ENCODE data around the gene CENPC. TPM values are rescaled to one million over a fixed set of nuclear protein-coding genes. Genes with fewer than 3 reads are reported as not detected.
"Not testable (repeated sequence)": the region's sequence is repeated elsewhere in the genome, so short reads cannot be mapped to it uniquely, and the experiment has no call there.

The CENPC gene
- total RNA-seq, 1 donor from 2014 or later: 28.2 TPM

DNA sequence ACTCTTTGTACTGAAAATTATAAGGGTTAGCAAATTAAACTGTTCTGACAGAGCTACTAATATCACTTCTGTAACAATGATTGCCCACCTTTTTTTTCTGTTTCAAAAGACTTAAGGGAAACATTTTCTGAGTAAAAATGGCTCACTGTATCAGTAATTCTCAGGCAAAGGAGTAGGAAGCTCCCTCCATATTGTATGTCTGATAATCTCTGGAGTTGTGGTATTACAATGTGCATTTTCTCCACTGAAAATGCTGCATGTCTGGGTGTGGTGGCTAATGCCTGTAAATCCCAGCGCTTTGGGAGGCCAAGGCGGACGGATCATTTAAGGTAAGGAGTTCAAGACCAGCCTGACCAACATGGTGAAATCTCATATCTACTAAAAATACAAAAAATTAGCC is 8.8 kb upstream of the CENPC start:
- Histone ChIP-seq H3K9me3 (ENCODE audit: control insufficient read depth in 3 of 3, low read length in 3 of 3) (no peaks in the 10 kb centered on the region), H3K27ac (ENCODE audit: low read depth, low read length) (no peak overlapping the region), H3K27me3 (ENCODE audit: control insufficient read depth in 3 of 3, insufficient read depth in 3 of 3, low read length in 3 of 3) (no peaks in the 10 kb centered on the region), H3K4me1 (ENCODE audit: control insufficient read depth in 3 of 3, insufficient read depth in 3 of 3, low read length in 3 of 3) (no peaks in the 10 kb centered on the region), H3K4me3 (ENCODE audit: low read length in 3 of 3) (no peak overlapping the region), H3K9ac (ENCODE audit: low read depth in 1 of 3, low read length in 3 of 3) (no peak overlapping the region), H3K36me3 (ENCODE audit: control insufficient read depth in 3 of 3, insufficient read depth in 3 of 3, low read length in 3 of 3) (no peaks in the 10 kb centered on the region)

DNA sequence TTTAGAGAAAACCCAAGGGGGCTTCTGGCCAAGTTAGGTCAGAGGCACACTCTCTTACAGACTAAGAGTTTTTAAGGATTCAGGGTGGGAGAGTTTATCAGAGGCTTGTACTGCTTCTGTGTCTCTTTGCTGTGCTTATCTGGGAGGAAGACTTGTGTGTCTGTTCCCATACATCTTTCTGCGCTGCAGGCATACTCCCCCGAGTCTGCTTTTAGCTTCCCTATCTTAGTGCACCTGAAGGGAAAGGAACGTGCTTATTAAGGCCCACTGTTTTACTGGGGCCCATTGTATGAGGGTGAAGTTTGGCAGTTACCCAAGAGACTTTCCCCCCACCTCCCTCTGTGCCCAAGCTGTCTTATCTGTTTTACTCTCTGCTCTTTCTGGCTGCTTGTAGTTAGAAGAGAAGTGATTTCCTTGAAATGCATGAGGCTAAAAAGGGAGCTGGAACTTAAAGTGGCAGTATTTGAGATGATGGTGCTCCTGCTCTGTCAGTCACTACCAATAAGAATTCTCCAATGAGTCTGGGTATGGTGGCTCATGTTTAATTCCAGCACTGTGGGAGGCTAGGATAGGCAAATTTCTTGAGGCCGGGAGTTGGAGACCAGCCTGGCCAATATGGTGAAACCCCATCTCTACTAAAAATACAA is 7.0 kb upstream of the CENPC start:
- H3K4me3 ChIP-seq (ENCODE audit: low read length in 3 of 3); H3K27ac ChIP-seq (ENCODE audit: low read depth, low read length); H3K4me1 ChIP-seq (ENCODE audit: control insufficient read depth in 3 of 3, insufficient read depth in 3 of 3, low read length in 3 of 3); H3K27me3 ChIP-seq (ENCODE audit: control insufficient read depth in 3 of 3, insufficient read depth in 3 of 3, low read length in 3 of 3); H3K9me3 ChIP-seq (ENCODE audit: control insufficient read depth in 3 of 3, low read length in 3 of 3); H3K9ac ChIP-seq (ENCODE audit: low read depth in 1 of 3, low read length in 3 of 3); H3K36me3 ChIP-seq (ENCODE audit: control insufficient read depth in 3 of 3, insufficient read depth in 3 of 3, low read length in 3 of 3): not testable (repeated sequence)

DNA sequence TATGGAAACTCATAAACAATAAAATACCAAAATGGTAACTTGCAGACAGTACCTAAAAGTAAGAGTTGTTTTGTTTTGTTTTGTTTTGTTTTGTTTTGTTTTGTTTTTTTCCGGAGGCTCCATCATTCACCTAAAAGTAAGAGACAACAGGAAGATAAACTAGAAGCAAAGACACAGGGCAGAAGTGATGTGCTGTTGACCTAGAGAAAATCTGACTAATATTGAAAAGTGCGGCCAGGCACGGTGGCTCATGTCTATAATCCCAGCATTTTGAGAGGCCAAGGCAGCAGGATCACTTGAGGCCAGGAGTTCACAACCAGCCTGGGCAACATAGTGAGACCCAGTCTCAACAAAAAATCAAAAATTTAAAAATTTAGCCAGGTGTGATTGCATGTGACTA is 5.6 kb upstream of the CENPC start:
- Histone ChIP-seq H3K27me3 (ENCODE audit: control insufficient read depth in 3 of 3, insufficient read depth in 3 of 3, low read length in 3 of 3) (no peaks in the 10 kb centered on the region), H3K9me3 (ENCODE audit: control insufficient read depth in 3 of 3, low read length in 3 of 3) (no peaks in the 10 kb centered on the region), H3K4me3 (ENCODE audit: low read length in 3 of 3) (no peak overlapping the region), H3K27ac (ENCODE audit: low read depth, low read length) (no peak overlapping the region), H3K36me3 (ENCODE audit: control insufficient read depth in 3 of 3, insufficient read depth in 3 of 3, low read length in 3 of 3) (no peaks in the 10 kb centered on the region), H3K9ac (ENCODE audit: low read depth in 1 of 3, low read length in 3 of 3) (no peak overlapping the region), H3K4me1 (ENCODE audit: control insufficient read depth in 3 of 3, insufficient read depth in 3 of 3, low read length in 3 of 3) (no peaks in the 10 kb centered on the region)

DNA sequence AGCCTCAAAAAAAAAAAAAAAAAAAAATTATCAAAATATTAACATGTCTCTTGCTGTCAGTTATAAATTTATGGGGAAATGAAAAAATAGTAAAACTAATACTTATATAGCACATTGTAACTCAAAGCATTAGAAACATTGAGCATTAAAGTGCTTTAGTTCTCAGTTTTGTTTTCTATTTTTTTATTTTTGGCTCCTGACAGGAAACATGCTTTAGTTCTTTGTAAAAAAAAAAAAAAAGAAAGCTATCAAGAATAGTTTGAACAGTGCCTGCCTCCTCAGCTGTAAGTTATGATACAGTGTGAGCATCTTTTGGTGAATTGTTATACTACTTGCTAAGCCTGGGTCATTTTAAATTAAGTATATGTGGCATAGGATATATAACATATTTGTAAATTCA is 5.1 kb upstream of the CENPC start:
- Histone ChIP-seq H3K27ac (ENCODE audit: low read depth, low read length) (no peak overlapping the region), H3K4me3 (ENCODE audit: low read length in 3 of 3) (no peak overlapping the region), H3K4me1 (ENCODE audit: control insufficient read depth in 3 of 3, insufficient read depth in 3 of 3, low read length in 3 of 3) (no peaks in the 10 kb centered on the region), H3K9ac (ENCODE audit: low read depth in 1 of 3, low read length in 3 of 3) (no peak overlapping the region), H3K9me3 (ENCODE audit: control insufficient read depth in 3 of 3, low read length in 3 of 3) (no peaks in the 10 kb centered on the region), H3K27me3 (ENCODE audit: control insufficient read depth in 3 of 3, insufficient read depth in 3 of 3, low read length in 3 of 3) (no peaks in the 10 kb centered on the region), H3K36me3 (ENCODE audit: control insufficient read depth in 3 of 3, insufficient read depth in 3 of 3, low read length in 3 of 3) (no peaks in the 10 kb centered on the region)

DNA sequence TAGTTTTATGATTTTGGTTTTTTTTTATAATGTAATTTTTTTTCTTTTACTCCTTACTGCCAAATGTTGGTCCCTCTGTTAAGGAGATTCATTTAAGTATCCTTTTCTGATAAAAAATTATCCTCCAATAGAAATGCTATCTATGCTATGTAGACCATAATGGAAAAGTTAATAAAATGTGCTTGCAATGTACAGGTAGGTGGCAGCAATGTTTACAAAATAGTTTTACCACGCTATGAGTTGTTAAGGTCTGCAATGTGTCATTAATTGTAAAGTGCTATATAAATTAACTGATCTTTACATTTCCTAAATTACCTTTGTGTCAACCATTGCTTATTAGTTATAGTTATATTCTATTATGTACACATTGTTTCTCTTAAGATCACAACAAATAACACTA is 3.8 kb upstream of the CENPC start:
- Histone ChIP-seq H3K9me3 (ENCODE audit: control insufficient read depth in 3 of 3, low read length in 3 of 3) (no peaks in the 10 kb centered on the region), H3K4me1 (ENCODE audit: control insufficient read depth in 3 of 3, insufficient read depth in 3 of 3, low read length in 3 of 3) (peaks cover 0 to 6% (median 5%) of the 10 kb centered on the region in 3 donors), H3K27me3 (ENCODE audit: control insufficient read depth in 3 of 3, insufficient read depth in 3 of 3, low read length in 3 of 3) (no peaks in the 10 kb centered on the region), H3K4me3 (ENCODE audit: low read length in 3 of 3) (no peak overlapping the region), H3K27ac (ENCODE audit: low read depth, low read length) (no peak overlapping the region), H3K36me3 (ENCODE audit: control insufficient read depth in 3 of 3, insufficient read depth in 3 of 3, low read length in 3 of 3) (no peaks in the 10 kb centered on the region), H3K9ac (ENCODE audit: low read depth in 1 of 3, low read length in 3 of 3) (no peak overlapping the region)

DNA sequence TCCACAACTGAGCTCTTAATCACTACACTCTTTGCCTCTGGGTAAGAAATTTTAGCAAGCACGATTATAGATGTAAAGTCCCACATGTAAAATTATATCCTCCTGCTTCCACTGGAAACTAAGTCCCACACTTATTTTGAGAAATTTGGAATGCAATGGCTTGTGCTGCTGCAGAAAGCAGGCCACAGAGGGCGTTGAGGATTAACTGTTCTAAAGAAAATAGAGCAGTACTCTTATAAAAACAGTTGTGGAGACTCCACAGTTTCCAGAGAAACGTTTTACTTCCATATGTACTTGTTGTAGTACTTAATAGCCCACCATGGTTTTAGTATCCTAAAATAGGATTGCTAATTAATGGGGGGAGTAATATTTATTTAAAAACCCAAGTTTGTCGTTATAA is 1.7 kb upstream of the CENPC start:
- Histone ChIP-seq H3K9ac (ENCODE audit: low read depth in 1 of 3, low read length in 3 of 3) (no peak overlapping the region), H3K4me1 (ENCODE audit: control insufficient read depth in 3 of 3, insufficient read depth in 3 of 3, low read length in 3 of 3) (peaks cover 0 to 16% (median 6%) of the 10 kb centered on the region in 3 donors), H3K9me3 (ENCODE audit: control insufficient read depth in 3 of 3, low read length in 3 of 3) (no peaks in the 10 kb centered on the region), H3K27me3 (ENCODE audit: control insufficient read depth in 3 of 3, insufficient read depth in 3 of 3, low read length in 3 of 3) (no peaks in the 10 kb centered on the region), H3K36me3 (ENCODE audit: control insufficient read depth in 3 of 3, insufficient read depth in 3 of 3, low read length in 3 of 3) (peaks cover 0 to 9% (median 1%) of the 10 kb centered on the region in 3 donors), H3K4me3 (ENCODE audit: low read length in 3 of 3) (no peak overlapping the region), H3K27ac (ENCODE audit: low read depth, low read length) (no peak overlapping the region)

DNA sequence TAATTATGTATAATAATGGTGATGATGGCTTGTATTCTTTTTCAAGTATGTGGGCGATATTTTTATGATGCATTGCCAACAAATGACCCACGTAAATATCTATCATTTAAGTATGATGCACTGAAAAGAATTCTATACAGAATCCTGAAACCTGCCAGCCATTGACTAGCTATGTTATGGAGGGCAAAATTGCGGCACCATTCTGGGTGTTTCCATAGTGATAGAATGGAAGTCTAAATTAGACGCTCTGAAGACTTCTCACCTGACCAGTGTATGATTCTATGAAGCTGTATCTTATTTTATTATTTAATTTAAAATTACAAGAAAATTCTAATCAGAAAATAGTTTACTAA is 677 bp upstream of the CENPC start:
- H3K9me3 ChIP-seq (ENCODE audit: control insufficient read depth in 3 of 3, low read length in 3 of 3): no peaks in the 10 kb centered on the region
- H3K36me3 ChIP-seq (ENCODE audit: control insufficient read depth in 3 of 3, insufficient read depth in 3 of 3, low read length in 3 of 3): peaks cover 0 to 11% (median 5%) of the 10 kb centered on the region in 3 donors
- H3K4me3 ChIP-seq (ENCODE audit: low read length in 3 of 3): peak overlapping the region; percentile 83 to 96 (median 87)
- H3K4me1 ChIP-seq (ENCODE audit: control insufficient read depth in 3 of 3, insufficient read depth in 3 of 3, low read length in 3 of 3): peaks cover 0 to 16% (median 6%) of the 10 kb centered on the region in 3 donors
- no peak overlapping the region for H3K27ac ChIP-seq (ENCODE audit: low read depth, low read length)
- H3K9ac ChIP-seq (ENCODE audit: low read depth in 1 of 3, low read length in 3 of 3): peak overlapping the region; percentile 42 to 65 (median 44)
- H3K27me3 ChIP-seq (ENCODE audit: control insufficient read depth in 3 of 3, insufficient read depth in 3 of 3, low read length in 3 of 3): no peaks in the 10 kb centered on the region

DNA sequence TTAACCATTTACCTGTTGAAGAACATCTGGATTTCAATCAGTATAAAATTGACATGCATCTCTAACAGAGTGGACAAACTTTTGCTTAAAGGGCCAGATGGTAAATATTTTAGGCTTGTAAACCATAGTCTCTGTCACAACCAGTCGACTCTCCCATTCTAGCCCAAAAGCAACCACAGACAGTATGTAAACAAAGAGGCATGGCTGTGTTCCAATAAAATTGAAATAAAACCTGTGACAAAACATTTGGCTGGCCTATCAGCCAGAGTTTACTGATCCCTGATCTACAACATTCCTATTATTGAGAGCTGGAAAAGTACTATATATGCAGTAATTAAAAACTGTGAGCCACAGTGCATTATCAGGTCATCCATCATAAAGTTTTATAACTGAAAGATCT is 3.2 kb downstream of the CENPC start:
- Histone ChIP-seq H3K4me3 (ENCODE audit: low read length in 3 of 3) (no peak overlapping the region), H3K9me3 (ENCODE audit: control insufficient read depth in 3 of 3, low read length in 3 of 3) (no peaks in the 10 kb centered on the region), H3K27ac (ENCODE audit: low read depth, low read length) (no peak overlapping the region), H3K9ac (ENCODE audit: low read depth in 1 of 3, low read length in 3 of 3) (peak overlapping the region in 1 of 3 donors; percentile 38), H3K36me3 (ENCODE audit: control insufficient read depth in 3 of 3, insufficient read depth in 3 of 3, low read length in 3 of 3) (peaks cover 2 to 31% (median 15%) of the 10 kb centered on the region in 3 donors), H3K27me3 (ENCODE audit: control insufficient read depth in 3 of 3, insufficient read depth in 3 of 3, low read length in 3 of 3) (no peaks in the 10 kb centered on the region), H3K4me1 (ENCODE audit: control insufficient read depth in 3 of 3, insufficient read depth in 3 of 3, low read length in 3 of 3) (peaks cover 0 to 16% (median 6%) of the 10 kb centered on the region in 3 donors)

DNA sequence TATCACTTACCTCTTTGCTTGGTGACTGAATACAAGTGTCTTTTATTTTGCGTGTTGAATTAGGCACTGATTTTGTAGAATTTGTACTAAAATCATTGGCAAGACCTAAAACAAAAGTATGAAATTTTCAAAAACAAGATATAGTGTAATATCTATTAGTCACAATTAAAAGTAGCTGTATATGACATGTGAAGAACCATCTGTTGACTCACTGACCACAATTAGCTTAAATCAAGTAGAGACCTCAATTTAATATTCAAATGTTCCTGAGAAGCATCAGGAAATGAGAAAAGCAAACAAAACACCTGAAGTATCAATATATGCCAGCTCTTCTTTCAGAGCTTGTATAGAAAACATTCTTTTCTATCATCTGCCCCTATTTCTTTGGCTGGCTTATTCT is 5.5 kb downstream of the CENPC start:
- H3K36me3 ChIP-seq (ENCODE audit: control insufficient read depth in 3 of 3, insufficient read depth in 3 of 3, low read length in 3 of 3): peaks cover 2 to 31% (median 15%) of the 10 kb centered on the region in 3 donors
- H3K27ac ChIP-seq (ENCODE audit: low read depth, low read length): no peak overlapping the region
- no peak overlapping the region for H3K4me3 ChIP-seq (ENCODE audit: low read length in 3 of 3)
- H3K4me1 ChIP-seq (ENCODE audit: control insufficient read depth in 3 of 3, insufficient read depth in 3 of 3, low read length in 3 of 3): peaks cover 0 to 16% (median 6%) of the 10 kb centered on the region in 3 donors
- H3K9ac ChIP-seq (ENCODE audit: low read depth in 1 of 3, low read length in 3 of 3): no peak overlapping the region
- H3K9me3 ChIP-seq (ENCODE audit: control insufficient read depth in 3 of 3, low read length in 3 of 3): no peaks in the 10 kb centered on the region
- H3K27me3 ChIP-seq (ENCODE audit: control insufficient read depth in 3 of 3, insufficient read depth in 3 of 3, low read length in 3 of 3): no peaks in the 10 kb centered on the region

DNA sequence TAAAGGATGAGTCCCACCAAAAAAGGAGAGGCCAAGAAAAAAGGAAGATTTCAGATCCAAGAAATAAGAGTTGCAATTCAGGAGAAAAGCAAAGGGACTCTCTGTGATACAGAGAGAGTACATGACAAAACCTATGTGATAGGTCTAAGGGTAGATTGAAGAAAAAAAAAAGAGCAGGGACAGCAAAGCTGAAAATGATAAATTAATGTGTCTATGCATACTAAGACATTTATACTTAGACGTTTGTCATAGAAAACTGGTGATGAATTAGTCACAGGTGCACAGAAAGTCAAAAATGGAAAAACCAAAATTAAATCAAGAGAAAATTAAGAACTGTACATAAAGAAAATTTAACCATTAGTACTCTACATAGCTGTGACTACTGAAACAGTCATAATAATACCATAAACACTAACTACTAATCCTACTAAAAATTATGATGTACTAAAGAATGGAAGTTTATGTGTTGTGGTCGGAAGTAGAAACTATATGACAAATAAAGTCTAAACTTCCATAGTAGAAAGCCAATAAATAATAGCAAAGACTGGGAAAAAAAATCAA is 9.9 kb downstream of the CENPC start:
- H3K4me1 ChIP-seq (ENCODE audit: control insufficient read depth in 3 of 3, insufficient read depth in 3 of 3, low read length in 3 of 3): no peaks in the 10 kb centered on the region
- no peaks in the 10 kb centered on the region for H3K27me3 ChIP-seq (ENCODE audit: control insufficient read depth in 3 of 3, insufficient read depth in 3 of 3, low read length in 3 of 3)
- H3K36me3 ChIP-seq (ENCODE audit: control insufficient read depth in 3 of 3, insufficient read depth in 3 of 3, low read length in 3 of 3): peaks cover 7 to 29% (median 21%) of the 10 kb centered on the region in 3 donors
- H3K4me3 ChIP-seq (ENCODE audit: low read length in 3 of 3): no peak overlapping the region
- H3K9me3 ChIP-seq (ENCODE audit: control insufficient read depth in 3 of 3, low read length in 3 of 3): no peaks in the 10 kb centered on the region
- H3K9ac ChIP-seq (ENCODE audit: low read depth in 1 of 3, low read length in 3 of 3): no peak overlapping the region
- no peak overlapping the region for H3K27ac ChIP-seq (ENCODE audit: low read depth, low read length)
